ENCODE results near the gene AGBL4.

Gene AGBL4

DNA sequence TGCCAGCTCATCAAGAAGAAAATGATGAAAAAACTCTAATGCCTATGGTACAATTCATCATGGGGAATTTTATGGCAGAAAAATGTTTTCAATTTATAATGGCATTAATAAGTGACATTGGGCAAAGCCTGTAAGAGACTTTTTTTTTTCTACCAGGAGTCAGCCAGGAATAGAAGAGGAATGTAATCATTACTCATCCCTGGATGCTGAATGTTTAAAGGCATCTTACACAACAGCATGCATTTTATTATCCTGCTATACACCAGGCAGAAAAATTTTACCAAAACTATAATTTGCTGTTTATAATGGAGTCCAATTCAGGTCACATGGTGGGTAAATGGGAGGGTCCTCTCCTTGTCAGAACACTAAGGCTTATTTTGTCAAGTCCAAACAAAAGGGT, 1057.2 kb downstream of the AGBL4 start:
- H3K27me3 ChIP-seq: no peaks in the 10 kb centered on the region
- no peaks in the 10 kb centered on the region for H3K4me1 ChIP-seq
- intact Hi-C loops (cut with DNase I; ENCODE audit: low total_unique reads): no loop called here
- H3K27ac ChIP-seq: no peak overlapping the region
- no peaks in the 10 kb centered on the region for H3K36me3 ChIP-seq
- no peaks in the 10 kb centered on the region for H3K9me3 ChIP-seq
- no peak for DNase-seq
- H3K4me3 ChIP-seq: no peak overlapping the region
- TF ChIP-seq, protein P1, sequence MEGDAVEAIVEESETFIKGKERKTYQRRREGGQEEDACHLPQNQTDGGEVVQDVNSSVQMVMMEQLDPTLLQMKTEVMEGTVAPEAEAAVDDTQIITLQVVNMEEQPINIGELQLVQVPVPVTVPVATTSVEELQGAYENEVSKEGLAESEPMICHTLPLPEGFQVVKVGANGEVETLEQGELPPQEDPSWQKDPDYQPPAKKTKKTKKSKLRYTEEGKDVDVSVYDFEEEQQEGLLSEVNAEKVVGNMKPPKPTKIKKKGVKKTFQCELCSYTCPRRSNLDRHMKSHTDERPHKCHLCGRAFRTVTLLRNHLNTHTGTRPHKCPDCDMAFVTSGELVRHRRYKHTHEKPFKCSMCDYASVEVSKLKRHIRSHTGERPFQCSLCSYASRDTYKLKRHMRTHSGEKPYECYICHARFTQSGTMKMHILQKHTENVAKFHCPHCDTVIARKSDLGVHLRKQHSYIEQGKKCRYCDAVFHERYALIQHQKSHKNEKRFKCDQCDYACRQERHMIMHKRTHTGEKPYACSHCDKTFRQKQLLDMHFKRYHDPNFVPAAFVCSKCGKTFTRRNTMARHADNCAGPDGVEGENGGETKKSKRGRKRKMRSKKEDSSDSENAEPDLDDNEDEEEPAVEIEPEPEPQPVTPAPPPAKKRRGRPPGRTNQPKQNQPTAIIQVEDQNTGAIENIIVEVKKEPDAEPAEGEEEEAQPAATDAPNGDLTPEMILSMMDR (IDR thresholded peaks at IDR 0.05): no peak

DNA sequence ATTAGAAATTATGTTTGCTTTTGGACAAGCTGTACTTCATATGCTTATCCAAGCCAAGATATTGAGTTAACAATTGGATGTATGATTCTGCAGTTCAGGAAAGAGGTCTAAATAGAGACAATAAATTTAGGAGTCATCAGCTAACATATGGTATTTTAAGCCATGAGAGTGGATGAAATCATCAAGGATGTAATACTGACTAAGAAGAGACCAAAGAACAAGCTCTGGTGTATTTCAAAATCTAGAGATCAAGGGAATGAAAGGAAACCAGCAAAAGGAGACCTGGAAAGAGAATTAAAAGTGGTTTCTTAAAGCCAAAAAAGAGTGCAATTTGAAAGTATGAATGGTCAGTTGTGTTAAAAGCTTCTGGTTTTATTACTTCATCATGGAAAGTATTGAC, 1063.4 kb downstream of the AGBL4 start:
- Histone ChIP-seq H3K27me3 (no peaks in the 10 kb centered on the region), H3K27ac (no peak overlapping the region), H3K36me3 (no peaks in the 10 kb centered on the region), H3K9me3 (no peaks in the 10 kb centered on the region), H3K4me3 (no peak overlapping the region), H3K4me1 (no peaks in the 10 kb centered on the region)
- no peak for DNase-seq
- intact Hi-C loops (cut with DNase I; ENCODE audit: low total_unique reads): no loop called here
- TF ChIP-seq, protein P1 (IDR thresholded peaks at IDR 0.05): no peak

DNA sequence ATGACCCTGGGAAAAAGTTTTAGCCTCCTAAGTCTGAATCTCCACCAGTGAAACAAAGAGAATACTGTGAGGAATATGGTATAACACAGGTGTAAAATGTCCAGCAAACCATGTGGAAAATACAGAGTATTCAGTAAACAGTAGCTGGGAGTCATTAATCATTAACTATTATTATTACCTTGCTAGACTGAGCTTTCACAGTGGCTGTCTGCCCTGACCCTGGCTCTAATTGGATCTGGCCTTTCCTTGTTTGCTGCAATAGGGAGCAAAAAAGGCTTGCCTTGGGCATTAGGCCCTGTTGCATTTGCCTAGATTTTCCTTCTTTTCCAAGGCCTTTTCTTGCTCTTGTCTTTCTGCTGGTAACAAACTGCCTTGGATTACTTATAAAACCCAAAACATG, 1068.0 kb downstream of the AGBL4 start:
- no peak for DNase-seq

DNA sequence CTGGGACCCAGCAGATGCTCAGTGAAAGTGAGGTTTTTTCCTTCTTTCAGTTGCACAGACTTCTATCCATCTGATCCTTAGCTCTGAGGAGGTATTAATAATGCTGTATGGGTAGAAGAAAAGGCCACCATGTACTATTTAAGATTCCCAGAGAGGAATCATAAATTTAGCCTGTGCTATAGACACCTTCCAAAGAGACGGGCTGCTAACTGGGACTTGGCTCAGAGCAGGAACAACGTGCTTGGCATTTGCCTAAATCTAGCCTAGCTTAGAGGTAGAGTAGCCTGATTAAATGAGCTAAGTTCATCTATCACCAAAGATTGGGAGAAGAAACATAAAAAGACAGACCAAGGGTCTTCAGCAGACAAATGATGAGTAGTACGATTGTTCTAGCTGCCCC, 1070.1 kb downstream of the AGBL4 start:
- intact Hi-C loops (cut with DNase I; ENCODE audit: low total_unique reads): no loop called here
- DNase-seq: no peak
- H3K27me3 ChIP-seq: no peaks in the 10 kb centered on the region
- no peaks in the 10 kb centered on the region for H3K9me3 ChIP-seq
- H3K4me3 ChIP-seq: no peak overlapping the region
- no peaks in the 10 kb centered on the region for H3K4me1 ChIP-seq
- no peaks in the 10 kb centered on the region for H3K36me3 ChIP-seq
- TF ChIP-seq, protein P1 (IDR thresholded peaks at IDR 0.05): no peak
- H3K27ac ChIP-seq: no peak overlapping the region

More for the DNA sequence above, 1068.0 kb downstream of the AGBL4 start:
- Histone ChIP-seq H3K4me1 (no peaks in the 10 kb centered on the region), H3K36me3 (no peaks in the 10 kb centered on the region), H3K27ac (no peak overlapping the region), H3K27me3 (no peaks in the 10 kb centered on the region), H3K4me3 (no peak overlapping the region), H3K9me3 (no peaks in the 10 kb centered on the region)
- intact Hi-C loops (cut with DNase I; ENCODE audit: low total_unique reads): no loop called here
- TF ChIP-seq, protein P1 (IDR thresholded peaks at IDR 0.05): no peak

DNA sequence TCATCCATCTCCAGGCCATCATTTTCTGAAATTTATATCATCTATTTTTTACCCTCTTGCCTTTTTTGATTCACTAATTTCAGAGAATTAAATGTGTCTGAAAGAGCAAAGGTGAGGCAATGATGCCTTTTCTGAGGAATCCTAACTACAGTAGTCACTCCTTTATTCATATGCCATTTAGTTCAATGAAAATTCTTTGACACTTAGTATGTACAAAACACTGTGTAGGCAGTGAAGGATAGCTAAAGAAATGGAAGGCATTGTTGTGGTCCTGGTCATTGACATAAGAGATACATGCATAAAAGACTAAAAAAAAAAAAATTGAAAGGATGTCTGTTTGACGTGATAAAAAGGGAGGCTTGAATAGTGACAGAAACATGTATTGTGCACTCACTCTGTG, 1075.2 kb downstream of the AGBL4 start:
- H3K4me1 ChIP-seq: peaks cover 0 to 5% (median 1%) of the 10 kb centered on the region in 4 donors
- DNase-seq: no peak
- H3K36me3 ChIP-seq: no peaks in the 10 kb centered on the region
- H3K27me3 ChIP-seq: no peaks in the 10 kb centered on the region
- H3K4me3 ChIP-seq: no peak overlapping the region
- TF ChIP-seq, protein P1 (IDR thresholded peaks at IDR 0.05): no peak
- no peaks in the 10 kb centered on the region for H3K9me3 ChIP-seq
- intact Hi-C loops (cut with DNase I; ENCODE audit: low total_unique reads): no loop called here
- H3K27ac ChIP-seq: no peak overlapping the region
